NCI-H1105 (cell line): ENCODE measurements around the gene FGF18.
"Not testable (repeated sequence)": the region's sequence is repeated elsewhere in the genome, so short reads cannot be mapped to it uniquely, and the experiment has no call there.

Source experiments
- DNase-seq: peaks from one replicate; lab custom pipeline; 2025; lab: John Stamatoyannopoulos, UW

FGF18 gene

DNA sequence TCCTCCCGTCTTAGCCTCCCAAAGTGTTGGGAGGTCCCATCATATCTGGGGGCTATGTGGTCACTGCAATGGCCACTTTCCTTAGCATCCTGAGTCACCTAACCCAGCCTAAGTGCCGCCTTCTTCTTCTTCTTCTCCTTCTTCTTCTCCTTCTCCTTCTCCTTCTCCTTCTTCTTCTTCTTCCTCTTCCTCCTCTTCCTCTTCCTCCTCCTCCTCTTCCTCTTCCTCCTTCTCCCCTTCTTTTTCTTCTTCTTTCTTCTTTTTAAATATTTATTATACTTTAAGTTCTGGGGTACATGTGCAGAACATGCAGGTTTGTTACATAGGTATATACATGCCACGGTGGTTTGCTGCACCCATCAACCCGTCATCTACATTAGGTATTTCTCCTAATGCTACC is 78.0 kb downstream of the FGF18 start:
- DNase-seq = not testable (repeated sequence)

DNA sequence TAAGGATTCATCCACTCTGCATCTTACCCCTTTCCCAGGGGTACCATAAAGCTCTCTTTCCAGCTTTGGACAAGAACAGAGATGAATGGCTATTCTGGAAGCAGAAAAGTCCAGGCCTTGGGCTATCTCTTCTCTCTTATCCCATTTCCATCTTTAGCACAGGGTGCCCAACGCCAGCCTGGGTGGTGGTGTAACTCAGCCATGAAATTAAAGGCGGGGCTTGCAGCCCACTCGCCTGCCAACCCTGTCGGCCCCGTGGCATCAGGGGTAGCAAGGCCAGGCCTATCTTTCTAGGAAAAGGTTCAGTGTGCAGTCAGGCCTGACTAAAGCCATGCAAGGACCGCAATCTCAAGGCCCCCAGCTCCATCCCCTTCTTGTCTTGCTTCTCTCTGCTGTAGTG is 78.7 kb downstream of the FGF18 start:
- DNase-seq = no peak

DNA sequence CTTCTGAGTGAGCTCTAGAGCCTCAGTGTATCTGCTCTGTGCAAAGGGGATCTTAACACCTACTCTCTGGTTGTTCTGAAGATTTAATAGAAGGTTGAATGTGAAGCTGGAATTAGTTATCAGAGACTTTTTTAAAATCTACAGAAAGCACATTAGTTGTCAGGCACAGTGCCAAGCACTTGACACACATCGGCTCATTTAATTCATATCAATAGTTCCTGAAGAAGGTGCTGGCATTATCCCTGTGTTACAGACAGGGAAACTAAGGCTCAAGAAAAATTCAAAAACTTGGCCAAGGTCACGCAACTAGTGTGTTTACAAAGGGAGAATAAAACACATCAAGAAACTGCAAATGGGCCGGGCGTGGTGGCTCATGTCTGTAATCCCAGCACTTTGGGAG is 80.2 kb downstream of the FGF18 start:
- DNase-seq = no peak

DNA sequence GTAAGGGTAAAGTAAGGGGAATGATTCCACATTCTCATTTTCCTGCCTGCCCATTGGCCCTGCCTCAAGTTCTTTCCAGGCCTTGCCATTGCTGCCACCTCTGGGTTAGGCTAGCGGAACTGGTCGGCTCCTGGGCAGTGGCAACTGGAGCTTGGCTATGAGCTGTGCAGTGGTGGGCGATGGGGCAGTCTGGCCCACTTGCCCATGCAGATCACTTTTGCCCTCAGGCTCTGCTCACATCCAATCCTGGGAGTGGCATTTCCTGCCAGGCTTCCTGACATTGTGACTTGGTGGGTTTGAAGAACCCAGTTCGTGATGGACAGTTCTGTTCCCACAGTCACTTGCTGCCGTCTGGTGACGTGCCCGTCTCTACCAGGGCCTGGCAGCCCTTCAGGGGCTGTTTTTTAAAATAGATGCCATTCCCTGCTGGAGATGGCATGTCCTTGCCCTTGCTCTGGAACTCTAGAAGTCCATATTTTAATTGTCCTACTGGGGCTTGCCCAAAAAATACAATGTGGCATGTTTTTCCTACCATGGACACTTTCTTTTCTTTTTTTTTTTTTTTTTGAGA is 86.1 kb downstream of the FGF18 start:
- DNase-seq = no peak

DNA sequence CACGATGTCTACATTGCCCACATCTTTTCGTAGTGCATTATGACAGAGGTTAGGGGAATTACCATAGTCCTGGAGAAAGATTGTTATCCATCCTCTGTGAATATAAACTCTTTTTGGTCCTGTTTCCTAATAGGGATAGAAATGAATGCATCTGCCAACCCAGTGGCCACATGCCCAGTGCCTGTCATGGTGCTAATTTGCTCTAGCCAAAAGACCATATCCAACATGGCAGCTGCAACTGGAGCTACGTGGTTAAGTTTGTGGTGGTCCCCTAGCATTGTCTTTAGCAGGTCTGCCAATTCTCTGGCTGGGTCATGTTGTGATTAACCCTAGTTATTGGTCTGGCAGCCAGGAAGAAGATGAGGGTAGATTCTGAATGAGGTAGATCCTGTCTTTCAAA is 87.5 kb downstream of the FGF18 start:
- DNase-seq = no peak
